Measurements from ENCODE around the gene GALNT9.
"Not testable (repeated sequence)": the region's sequence is repeated elsewhere in the genome, so short reads cannot be mapped to it uniquely, and the experiment has no call there.

Gene GALNT9

DNA sequence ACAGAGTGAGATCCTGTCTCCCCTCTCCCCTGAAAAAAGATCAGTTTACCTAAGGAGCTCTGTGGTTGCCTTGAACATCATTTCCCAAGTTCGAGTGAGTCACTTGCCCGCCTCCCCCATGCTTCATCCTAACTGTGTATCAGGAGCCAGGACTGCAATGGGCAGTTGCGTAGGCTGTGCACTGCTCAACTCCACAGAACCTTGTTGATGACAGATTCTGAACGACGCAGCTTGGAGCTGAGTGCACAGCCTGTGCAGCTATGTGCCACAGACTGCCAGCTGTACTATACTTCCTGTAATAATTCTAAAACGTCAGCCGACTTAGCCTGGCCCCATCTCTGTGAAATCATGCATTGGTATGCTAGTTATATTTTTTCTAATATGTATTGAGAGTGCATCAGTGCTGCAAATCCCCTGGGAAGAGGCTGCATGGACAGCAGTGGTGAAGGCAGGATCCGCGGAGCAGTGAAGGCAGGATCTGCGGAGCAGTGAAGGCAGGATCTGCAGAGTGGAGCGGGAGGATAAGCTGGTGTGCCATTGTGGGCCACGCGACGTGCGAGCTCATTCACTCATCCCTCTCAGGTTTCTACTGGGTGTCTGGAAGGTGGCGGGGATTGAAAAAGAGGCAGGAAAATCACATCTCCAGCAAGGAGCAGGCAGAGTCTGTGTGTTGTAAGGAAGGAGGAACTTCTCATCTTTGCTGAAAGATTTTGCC lies 80.8 kb downstream of the GALNT9 start:
- no peak for DNase-seq

DNA sequence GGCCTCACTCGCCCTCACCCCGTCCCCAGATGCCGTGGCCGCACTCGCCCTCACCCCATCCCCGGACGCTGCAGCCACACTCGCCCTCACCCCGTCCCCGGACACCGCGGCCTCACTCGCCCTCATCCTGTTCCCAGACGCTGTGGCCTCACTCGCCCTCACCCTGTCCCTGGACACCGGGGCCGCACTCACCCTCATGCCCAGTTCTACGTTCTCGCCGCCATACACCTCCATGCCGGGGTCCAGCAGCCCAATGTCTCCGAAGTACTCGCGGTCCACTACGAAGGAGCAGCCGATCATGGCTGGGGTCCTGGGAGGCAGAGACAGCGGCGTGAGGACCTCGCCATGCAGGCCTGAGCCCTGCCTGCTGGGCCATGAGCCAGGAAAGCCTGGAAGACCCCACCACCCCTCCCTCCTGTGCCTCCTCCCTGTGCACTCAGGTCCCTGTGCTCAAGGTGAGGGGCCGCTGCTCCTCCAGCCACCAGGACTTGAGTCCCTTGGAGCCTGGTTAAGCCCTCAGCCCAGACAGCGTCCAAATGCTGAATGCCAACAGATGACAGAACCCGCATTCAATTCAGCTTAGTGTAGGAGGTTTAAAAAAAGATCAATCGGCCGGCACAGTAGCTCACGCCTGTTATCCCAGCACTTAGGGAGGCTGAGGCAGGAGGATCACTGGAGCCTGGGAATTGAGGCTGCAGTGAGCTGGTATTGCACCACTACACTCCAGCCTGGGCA lies 81.5 kb downstream of the GALNT9 start:
- no peak for DNase-seq

- DNase-seq, result no peak
Observed at GRCh38 chr12:132246997-132247717, 82.2 kb downstream of the GALNT9 start.

DNA sequence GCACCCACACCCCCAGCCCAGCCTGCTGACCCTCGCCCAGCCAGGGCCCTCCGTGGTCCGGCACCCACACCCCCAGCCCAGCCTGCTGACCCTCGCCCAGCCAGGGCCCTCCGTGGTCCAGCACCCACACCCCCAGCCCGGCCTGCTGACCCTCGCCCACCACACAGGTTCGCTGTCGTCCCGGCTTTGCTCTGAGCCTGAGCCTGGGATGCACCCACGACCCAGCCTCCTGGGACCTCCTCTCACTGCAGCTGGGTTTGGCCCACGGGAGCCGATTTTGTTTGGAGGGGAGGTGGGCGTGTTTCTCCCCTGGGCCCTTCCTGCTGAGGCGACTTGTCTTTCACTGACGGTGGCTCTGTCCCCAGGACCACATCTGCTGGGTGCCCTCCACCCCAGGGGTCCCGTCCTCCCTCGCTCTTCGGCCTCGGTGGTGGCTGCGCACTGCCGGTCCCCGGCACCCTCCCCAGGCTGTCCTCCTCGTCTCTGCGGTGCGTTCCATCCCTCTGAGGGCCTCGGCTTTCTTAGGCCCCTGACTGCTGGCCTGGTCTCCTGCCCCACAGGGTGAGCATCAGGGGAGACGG lies 83.8 kb downstream of the GALNT9 start:
- DNase-seq, result no peak

GRCh38 chr12:132244724-132245295 lies 84.6 kb downstream of the GALNT9 start:
- DNase-seq, result no peak

GRCh38 chr12:132243596-132244310 lies 85.6 kb downstream of the GALNT9 start:
- no peak for DNase-seq

- DNase-seq, result not testable (repeated sequence)
Observed at GRCh38 chr12:132243171-132243570, 86.2 kb downstream of the GALNT9 start.

GRCh38 chr12:132240669-132241007 lies 88.8 kb downstream of the GALNT9 start:
- DNase-seq, result not testable (repeated sequence)

DNA sequence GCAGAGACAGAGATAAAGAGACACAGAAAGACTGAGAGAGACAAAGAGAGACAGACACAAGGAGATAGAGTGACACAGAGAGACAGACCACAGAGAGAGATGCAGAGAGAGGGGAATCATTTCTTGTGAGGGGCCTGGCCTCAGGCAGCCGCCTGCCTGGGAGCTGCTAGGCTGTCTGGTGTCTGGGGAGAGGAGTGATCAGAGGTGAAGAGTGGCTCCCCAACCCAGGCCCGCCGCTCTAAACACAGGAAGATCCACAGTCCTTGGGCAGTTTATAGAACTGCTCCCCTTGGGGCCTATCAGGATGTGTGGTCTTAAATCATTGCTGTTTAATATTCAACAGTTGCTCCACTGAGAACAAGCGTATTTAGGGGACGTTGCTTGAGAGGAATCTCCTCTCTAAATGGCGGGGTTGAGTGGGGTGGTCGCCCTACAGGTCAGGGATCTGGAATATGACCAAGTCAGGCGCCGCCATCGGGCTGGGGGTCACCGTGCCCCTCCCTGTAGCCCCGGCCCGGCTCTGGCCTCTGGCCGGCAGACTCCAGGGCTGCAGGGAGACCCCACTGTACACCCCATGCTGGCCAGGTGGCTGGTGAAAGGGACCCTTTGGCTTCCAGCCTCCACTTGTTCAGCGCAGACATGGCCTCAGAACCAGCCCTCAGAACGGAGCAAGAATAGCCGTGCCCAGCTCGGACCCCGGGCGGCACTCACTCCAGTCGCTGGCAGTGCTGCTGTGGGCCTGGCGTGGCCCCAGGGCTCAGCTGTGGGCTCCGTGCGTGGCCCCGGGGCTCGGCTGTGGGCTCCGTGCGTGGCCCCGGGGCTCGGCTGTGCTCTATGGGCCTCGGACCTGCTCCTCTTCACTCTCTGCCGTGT lies 89.4 kb downstream of the GALNT9 start:
- no peak for DNase-seq

DNA sequence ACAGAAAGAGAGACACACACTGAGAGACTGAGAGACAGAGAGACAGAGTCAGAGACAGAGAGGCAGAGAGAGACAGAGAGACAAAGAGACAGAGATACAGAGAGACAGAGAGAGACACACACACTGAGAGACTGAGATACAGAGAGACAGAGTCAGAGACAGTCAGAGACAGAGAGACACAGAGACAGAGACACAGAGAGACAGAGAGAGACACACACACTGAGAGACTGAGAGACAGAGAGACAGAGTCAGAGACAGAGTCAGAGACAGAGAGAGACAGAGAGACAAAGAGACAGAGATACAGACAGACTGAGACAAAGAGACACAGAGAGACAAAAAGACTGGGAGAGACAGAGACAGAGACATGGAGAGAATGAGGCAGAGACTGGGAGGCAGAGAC lies 90.0 kb downstream of the GALNT9 start:
- no peak for DNase-seq

DNA sequence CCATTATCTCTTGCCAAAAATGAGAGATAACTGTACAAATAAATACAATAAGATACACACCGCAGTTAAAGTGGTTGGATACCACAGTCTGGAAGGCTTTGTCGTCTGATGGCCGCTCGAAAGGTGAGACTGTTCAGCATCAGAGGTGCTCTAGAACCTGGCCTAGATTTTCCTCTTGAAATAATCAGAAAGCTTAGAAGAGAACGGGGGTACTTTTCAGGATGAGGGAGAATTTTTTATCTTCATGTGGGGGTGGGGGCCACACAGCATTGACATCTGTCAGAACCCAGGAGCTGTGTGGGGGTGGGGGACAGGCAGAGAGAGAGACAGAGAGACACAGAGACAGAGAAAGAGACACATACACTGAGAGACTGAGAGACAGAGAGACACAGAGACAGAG lies 90.5 kb downstream of the GALNT9 start:
- no peak for DNase-seq

- DNase-seq, result no peak
Observed at GRCh38 chr12:132238488-132238854, 90.9 kb downstream of the GALNT9 start.

DNA sequence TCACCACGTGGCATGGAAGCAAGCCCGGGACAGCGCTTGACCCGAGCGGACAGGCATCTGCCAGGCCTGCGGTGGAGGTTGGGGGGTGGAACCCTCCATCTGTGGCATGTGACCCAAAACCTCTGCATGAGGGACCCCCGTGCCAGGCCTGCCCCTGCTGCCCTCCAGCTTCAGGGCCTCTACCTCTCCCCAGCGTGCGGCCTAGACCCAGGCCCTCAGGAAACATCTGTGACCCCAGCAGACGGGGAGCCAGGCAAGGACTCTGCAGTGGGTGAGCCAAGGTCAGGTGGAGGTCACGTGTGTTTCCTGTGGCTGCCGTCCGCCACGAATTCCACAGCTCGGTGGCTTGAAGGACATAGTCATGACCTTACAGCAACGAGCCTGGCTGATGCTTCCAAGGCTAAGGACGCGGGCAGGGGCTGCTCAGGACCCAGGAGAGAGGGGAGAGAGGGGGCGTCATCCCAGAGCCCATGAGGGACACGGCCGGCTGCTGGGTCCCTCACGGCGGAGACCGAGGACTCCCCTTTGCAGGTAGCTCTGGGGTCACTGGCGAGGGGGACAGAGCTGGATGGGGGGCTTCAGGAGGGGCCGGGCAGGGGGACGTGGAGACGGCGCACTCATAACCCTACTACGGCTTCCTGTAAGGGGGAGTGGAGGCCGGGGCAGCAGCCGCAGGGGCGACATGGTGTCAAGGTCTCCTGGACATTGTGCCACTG lies 91.5 kb downstream of the GALNT9 start:
- no peak for DNase-seq

GRCh38 chr12:132236930-132237771 lies 92.2 kb downstream of the GALNT9 start:
- no peak for DNase-seq

- DNase-seq, result no peak
Observed at GRCh38 chr12:132236129-132236929, 93.1 kb downstream of the GALNT9 start.

- no peak for DNase-seq
Observed at GRCh38 chr12:132235116-132235820, 94.1 kb downstream of the GALNT9 start.

GRCh38 chr12:132230381-132230780 lies 99.0 kb downstream of the GALNT9 start:
- DNase-seq, result no peak

DNA sequence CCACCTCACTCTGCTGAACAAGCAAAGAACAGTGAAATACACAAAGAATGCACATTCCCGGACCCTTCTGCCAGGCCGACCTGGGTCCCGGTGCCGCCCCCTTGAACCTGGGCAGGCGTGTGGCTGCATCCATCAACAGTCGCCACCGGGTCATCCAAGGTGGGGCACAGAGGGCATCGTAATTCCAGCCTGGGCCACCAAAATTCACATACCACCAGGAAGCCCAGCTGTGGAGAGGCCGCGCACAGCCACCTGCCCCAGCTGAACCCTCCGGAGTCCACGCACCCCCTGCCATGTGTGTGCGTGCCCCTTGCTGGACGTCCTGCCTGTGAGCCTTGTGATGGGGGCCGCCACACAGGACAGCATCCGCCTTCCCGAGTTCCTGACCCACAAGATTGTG lies 99.5 kb downstream of the GALNT9 start:
- no peak for DNase-seq

Measured in NCI-H1436 (cell line).